Muscle layer of colon (tissue), 2 donors: ENCODE measurements around the gene ZYX.
"Not testable (repeated sequence)": the region's sequence is repeated elsewhere in the genome, so short reads cannot be mapped to it uniquely, and the experiment has no call there.

Source experiments
- H3K27ac ChIP-seq: one replicate; pipeline ENCODE4 v1.7.0; 2013; ENCODE audit warnings: low read depth, mild to moderate bottlenecking, low read length, moderate library complexity
- H3K27me3 ChIP-seq, 2 donors: one replicate each; pipeline ENCODE4 v1.7.0; 2013; ENCODE audit warnings: low read length in 2 of 2, mild to moderate bottlenecking in 2 of 2; ENCODE audit not compliant: insufficient read depth in 2 of 2, control insufficient read depth in 1 of 2
- H3K36me3 ChIP-seq: one replicate; pipeline ENCODE4 v1.7.0; 2013; ENCODE audit warnings: mild to moderate bottlenecking, low read length; ENCODE audit not compliant: insufficient read depth
- H3K4me1 ChIP-seq: one replicate; pipeline ENCODE4 v1.7.0; 2013; ENCODE audit warnings: mild to moderate bottlenecking, low read length; ENCODE audit not compliant: insufficient read depth
- H3K4me3 ChIP-seq, 2 donors: one replicate each; pipeline ENCODE4 v1.7.0; 2013; ENCODE audit warnings: low read length in 2 of 2, low read depth in 1 of 2, mild to moderate bottlenecking in 1 of 2, moderate library complexity in 1 of 2
- H3K9ac ChIP-seq: one replicate; pipeline ENCODE4 v1.7.0; 2013; ENCODE audit warnings: low read length
- H3K9me3 ChIP-seq: one replicate; pipeline ENCODE4 v1.7.0; 2013; ENCODE audit warnings: mild to moderate bottlenecking, low read length
- donor health status: abdominal sarcoma.
- donor health status: Adenocarcinoma of cecum.

ZYX gene

GRCh38 chr7:143405173-143406001 is 24.2 kb downstream of the ZYX start:
- Histone ChIP-seq H3K9me3 (no peaks in the 10 kb centered on the region), H3K27me3 (no peaks in the 10 kb centered on the region), H3K9ac (no peak overlapping the region), H3K4me1 (peaks cover 13% of the 10 kb centered on the region), H3K27ac (no peak overlapping the region), H3K4me3 (no peak overlapping the region), H3K36me3 (no peaks in the 10 kb centered on the region)

- no peak overlapping the region for H3K9ac ChIP-seq
- no peaks in the 10 kb centered on the region for H3K9me3 ChIP-seq
- no peak overlapping the region for H3K4me3 ChIP-seq
- H3K4me1 ChIP-seq: peaks cover 16% of the 10 kb centered on the region
- H3K27ac ChIP-seq: no peak overlapping the region
- H3K27me3 ChIP-seq: no peaks in the 10 kb centered on the region
- H3K36me3 ChIP-seq: no peaks in the 10 kb centered on the region
Observed at GRCh38 chr7:143406002-143406357, 24.8 kb downstream of the ZYX start.

- Histone ChIP-seq H3K27ac (no peak overlapping the region), H3K36me3 (no peaks in the 10 kb centered on the region), H3K27me3 (no peaks in the 10 kb centered on the region), H3K4me1 (peaks cover 29% of the 10 kb centered on the region), H3K9ac (no peak overlapping the region), H3K4me3 (no peak overlapping the region), H3K9me3 (no peaks in the 10 kb centered on the region)
Observed at GRCh38 chr7:143407287-143408251, 26.4 kb downstream of the ZYX start.

- Histone ChIP-seq H3K36me3 (no peaks in the 10 kb centered on the region), H3K9ac (no peak overlapping the region), H3K27ac (no peak overlapping the region), H3K9me3 (no peaks in the 10 kb centered on the region), H3K4me3 (no peak overlapping the region), H3K27me3 (no peaks in the 10 kb centered on the region), H3K4me1 (peaks cover 29% of the 10 kb centered on the region)
Observed at GRCh38 chr7:143408252-143408685, 27.1 kb downstream of the ZYX start.

- Histone ChIP-seq H3K9me3 (no peaks in the 10 kb centered on the region), H3K4me3 (no peak within 1 kb of the TSS), H3K27me3 (no peaks in the 10 kb centered on the region), H3K4me1 (peaks cover 29% of the 10 kb centered on the region), H3K36me3 (no peaks in the 10 kb centered on the region), H3K27ac (no peak within 1 kb of the TSS), H3K9ac (no peak within 1 kb of the TSS)
Observed at GRCh38 chr7:143408686-143409561, 27.8 kb downstream of the ZYX start, which contains the start of gene EPHA1. TSS of gene EPHA1 (minus strand) at chr7:143408856. CDS start at chr7:143408805, 51 bp downstream.

- Histone ChIP-seq H3K4me3 (no peak overlapping the region), H3K4me1 (peaks cover 29% of the 10 kb centered on the region), H3K9ac (no peak overlapping the region), H3K9me3 (no peaks in the 10 kb centered on the region), H3K27me3 (no peaks in the 10 kb centered on the region), H3K36me3 (no peaks in the 10 kb centered on the region), H3K27ac (no peak overlapping the region)
Observed at GRCh38 chr7:143410521-143411004, 29.4 kb downstream of the ZYX start.

- no peaks in the 10 kb centered on the region for H3K9me3 ChIP-seq
- H3K9ac ChIP-seq: no peak overlapping the region
- H3K4me3 ChIP-seq: no peak overlapping the region
- no peaks in the 10 kb centered on the region for H3K27me3 ChIP-seq
- H3K4me1 ChIP-seq: peaks cover 37% of the 10 kb centered on the region
- H3K36me3 ChIP-seq: no peaks in the 10 kb centered on the region
- H3K27ac ChIP-seq: no peak overlapping the region
Observed at GRCh38 chr7:143411976-143412708, 31.0 kb downstream of the ZYX start.

GRCh38 chr7:143413123-143413522 is 32.0 kb downstream of the ZYX start:
- H3K9me3 ChIP-seq: no peaks in the 10 kb centered on the region
- no peaks in the 10 kb centered on the region for H3K27me3 ChIP-seq
- no peak overlapping the region for H3K27ac ChIP-seq
- H3K36me3 ChIP-seq: no peaks in the 10 kb centered on the region
- H3K4me1 ChIP-seq: peaks cover 37% of the 10 kb centered on the region
- H3K9ac ChIP-seq: no peak overlapping the region
- H3K4me3 ChIP-seq: no peak overlapping the region

GRCh38 chr7:143415209-143415608 is 34.1 kb downstream of the ZYX start:
- not testable (repeated sequence) for H3K36me3 ChIP-seq, H3K27ac ChIP-seq
- H3K4me1 ChIP-seq: peaks cover 26% of the 10 kb centered on the region

GRCh38 chr7:143415742-143416397 is 34.7 kb downstream of the ZYX start:
- no peak overlapping the region for H3K4me3 ChIP-seq
- H3K4me1 ChIP-seq: peaks cover 21% of the 10 kb centered on the region
- H3K9ac ChIP-seq: no peak overlapping the region
- H3K27ac ChIP-seq: no peak overlapping the region
- H3K36me3 ChIP-seq: no peaks in the 10 kb centered on the region
- H3K27me3 ChIP-seq: no peaks in the 10 kb centered on the region
- H3K9me3 ChIP-seq: no peaks in the 10 kb centered on the region

More at GRCh38 chr7:143415209-143415608, 34.1 kb downstream of the ZYX start:
- not testable (repeated sequence) for H3K4me3 ChIP-seq, H3K27me3 ChIP-seq, H3K9ac ChIP-seq, H3K9me3 ChIP-seq
